HG02678 (cell line): ENCODE measurements around the gene CECR2.
"Not testable (repeated sequence)": the region's sequence is repeated elsewhere in the genome, so short reads cannot be mapped to it uniquely, and the experiment has no call there.

ENCODE experiments used
- ATAC-seq: cut with Tn5 transposase; IDR thresholded peaks from one replicate; pipeline ENCODE4 v1.9.1; 2021; ENCODE audit warnings: mild to moderate bottlenecking, moderate library complexity; ENCODE audit not compliant: unreplicated experiment

CECR2 gene

DNA sequence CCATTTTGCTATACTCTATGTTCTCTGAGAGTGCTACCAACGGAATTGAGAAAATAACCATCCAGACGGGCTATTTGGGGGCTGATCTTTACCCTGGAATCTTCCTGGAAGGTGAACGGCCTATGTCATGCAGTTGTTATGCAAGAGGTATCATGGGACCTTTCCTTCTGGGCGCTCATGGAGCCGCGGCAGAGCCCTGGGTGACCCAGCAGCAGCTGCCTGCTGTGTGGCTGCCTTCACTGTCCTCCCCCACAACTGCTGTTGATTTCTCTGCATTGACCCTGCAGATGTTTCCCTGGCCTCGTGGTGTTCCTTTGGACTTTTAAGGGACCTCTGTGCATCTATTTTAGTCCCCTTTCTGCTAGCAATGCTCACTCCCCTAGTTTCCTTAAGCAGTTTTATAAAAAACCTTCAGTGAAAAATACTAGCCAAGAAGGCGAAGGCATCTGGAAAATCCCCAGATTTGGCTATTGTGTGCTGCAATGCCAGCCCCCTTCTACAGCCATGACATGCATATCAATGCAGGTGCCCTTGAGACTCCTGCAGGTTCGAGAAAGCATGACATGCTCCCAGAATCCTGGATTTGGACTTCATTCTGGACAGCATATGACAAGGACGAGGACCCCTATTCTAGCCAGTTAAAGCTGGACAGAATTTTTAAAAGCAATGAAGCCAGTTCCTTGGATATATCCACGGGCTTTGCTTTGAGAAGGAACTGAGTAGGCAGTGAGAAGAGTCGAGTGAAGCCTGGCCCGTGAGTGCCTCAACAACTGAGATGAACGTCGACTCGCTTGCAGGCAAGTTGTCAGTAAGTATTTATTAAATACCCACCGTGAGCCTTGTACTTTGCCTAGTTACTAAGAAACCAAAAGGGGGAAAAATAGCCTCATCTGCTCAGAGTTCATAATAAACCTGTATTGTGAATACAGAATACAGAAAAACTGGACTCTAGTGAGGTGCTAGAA is 193.9 kb downstream of the CECR2 start, which contains the start of gene SLC25A18:
TSS of gene SLC25A18 (plus strand) at position 593 of the 965 bp plus-strand sequence. CDS start 16,447 bp downstream, outside the sequence.
- ATAC-seq: no peak

DNA sequence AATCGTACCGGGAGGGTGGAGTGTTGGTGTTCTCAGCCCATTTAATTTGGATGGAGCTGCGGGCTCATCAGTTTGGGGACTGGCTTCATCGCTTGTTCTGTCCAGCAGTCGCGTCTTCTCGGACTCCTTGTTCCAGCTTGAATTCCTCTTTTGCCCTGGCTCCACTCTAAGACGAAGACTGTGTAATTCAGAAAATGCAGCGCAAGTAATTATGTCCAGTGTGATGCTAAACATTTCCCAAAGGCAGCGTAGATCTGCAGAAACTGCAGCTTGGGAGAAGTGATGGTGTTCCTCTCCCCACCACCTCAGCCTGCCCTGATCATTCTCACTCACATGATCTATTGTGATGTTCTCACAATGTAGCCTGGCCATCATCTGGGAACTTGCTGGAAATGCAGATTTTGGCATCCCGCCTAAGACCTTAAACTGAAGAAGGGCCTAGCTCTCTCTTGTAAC is 194.7 kb downstream of the CECR2 start:
- ATAC-seq: no peak

DNA sequence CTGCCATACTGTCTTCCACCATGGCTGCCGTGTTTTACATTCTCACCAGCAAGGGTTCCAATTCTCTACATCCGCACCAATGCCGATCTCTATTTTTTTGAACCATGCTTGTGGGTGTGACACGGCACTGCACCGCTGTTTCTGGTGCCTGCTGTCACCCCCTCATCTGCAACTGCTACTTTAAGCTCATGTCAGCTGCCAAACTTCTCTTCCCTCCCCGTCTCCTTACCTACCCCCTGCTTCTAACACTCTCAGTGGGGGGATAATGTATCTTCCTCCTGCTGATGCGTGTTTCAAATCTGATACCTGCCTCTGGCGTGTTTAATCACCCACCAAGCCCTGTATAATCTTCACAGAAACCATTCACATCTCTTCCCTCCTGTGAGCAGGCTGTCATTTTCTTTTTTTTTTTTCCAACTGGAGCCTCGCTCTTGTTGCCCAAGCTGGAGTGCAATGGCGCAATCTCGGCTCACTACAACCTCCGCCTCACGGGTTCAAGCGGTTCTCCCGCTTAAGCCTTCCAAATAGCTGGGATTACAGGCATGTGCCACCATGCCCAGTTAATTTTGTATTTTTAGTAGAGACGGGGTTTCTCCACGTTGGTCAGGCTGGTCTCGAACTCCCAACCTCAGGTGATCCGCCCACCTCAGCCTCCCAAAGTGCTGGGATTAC is 196.9 kb downstream of the CECR2 start:
- not testable (repeated sequence) for ATAC-seq

DNA sequence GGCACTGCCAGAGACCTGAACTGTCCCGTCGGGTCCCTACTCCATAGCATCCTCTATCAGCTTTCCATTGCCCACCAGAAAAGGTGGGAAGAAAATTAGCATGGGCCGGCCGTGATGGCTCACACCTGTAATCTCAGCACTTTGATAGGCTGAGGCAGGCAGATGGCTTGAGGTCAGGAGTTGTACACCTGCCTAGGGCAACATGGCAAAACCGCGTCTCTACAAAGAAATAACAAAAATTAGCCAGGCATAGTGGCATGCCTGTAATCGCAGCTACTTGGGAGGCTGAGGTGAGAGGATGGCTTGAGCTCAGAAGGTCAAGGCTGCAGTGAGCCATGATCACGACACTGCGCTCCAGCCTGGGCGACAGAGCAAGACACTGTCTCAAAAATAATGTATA is 197.5 kb downstream of the CECR2 start:
- ATAC-seq: no peak

DNA sequence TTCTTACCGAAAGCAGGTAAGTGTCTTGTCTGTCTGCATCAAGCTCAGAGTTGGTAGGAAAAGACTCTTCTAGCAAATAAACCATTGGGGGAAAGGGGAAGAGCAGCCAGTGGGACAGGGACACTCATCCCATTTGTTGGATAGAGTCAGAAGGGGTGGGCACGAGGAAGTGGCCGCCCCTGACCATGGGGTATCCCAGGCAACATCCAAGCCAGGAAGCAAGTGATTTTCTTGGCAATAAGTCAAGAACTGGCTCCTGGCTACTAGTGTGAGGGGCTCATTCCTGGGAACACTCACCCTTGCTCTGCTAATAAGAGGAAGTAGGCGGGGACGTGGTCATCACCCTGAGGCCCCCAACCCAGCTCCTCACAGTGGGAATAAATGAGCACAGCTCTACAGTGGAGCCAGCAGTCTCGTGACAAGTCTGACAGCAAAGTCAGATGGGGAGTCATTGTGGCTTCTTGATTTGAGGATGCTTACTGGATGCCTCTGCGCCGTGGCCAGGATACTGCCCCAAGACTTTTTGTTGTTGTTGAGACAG is 200.8 kb downstream of the CECR2 start:
- ATAC-seq: no peak

DNA sequence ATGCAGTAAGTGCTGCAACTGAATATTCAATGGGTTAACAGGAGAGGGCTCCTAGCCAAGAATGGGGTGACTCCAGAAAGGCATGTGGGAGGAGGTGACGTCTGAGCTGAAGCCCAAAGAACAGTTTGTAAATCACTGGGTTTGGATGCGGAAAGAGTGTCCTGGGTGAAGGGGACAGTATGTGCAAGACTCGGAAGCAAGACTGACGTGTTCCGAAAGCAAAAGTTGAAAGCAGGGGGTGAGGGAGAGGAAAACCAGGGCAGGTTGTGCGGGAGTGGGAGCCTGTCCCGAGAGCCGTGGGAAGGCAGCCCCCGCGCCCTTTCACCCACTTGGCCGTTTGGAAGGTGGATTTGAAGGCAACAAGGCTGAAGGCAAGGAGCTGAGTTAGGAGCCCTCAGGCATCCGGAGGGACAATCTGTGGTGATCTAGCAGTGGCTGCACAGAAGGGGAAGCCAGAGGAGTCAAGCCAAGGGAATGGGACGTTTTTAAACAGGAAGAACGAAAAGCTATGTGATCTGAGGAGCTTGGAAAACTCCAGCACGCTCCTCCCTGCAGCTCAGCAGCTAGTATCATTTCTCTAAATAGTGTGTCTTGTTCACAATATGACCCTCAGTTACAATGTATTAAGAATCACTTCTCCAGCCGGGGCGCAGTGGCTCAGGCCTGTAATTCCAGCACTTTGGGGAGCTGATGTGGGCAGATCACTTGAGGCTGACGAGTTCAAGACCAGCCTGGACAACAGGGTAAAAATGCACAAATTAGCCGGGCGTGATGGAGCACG is 201.8 kb downstream of the CECR2 start:
- ATAC-seq: no peak

DNA sequence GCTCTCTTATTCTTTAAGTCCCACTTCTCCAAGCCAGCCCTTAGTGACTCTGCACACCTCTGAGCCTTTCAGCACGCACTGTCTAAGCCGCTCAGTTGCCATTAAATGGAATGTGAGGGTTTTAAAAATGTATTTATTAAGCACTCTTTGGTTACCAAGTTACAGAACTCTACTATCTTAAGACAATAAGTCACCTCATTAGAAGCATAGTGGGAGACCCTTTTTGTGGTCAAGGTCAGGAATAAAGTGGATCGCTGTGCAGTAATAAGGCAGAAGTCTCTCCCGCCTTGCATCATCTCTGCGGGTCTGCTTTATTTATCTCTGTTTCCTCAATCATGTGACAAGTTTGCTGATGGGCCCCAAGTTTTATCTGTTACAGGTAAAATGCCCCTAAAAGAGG is 205.9 kb downstream of the CECR2 start:
- ATAC-seq: no peak

DNA sequence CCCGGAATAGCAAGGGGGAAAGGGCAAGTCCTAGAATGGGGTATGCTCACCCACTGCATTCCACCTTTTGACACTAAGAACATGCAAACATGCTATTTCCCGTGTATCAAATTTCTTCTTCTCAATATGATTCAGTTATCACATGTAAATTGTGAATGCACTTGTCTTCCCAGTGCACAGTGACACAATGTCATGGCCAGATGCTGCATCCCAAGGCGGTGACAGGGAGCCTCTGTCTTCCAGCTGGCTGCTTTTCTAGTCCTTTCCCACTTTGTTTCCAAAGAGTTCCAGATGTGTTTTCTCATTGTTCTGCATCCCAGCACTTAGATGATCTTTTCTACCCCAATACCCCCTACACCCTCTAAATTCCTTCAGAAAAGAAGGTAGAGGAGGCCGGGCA is 206.4 kb downstream of the CECR2 start:
- no peak for ATAC-seq

DNA sequence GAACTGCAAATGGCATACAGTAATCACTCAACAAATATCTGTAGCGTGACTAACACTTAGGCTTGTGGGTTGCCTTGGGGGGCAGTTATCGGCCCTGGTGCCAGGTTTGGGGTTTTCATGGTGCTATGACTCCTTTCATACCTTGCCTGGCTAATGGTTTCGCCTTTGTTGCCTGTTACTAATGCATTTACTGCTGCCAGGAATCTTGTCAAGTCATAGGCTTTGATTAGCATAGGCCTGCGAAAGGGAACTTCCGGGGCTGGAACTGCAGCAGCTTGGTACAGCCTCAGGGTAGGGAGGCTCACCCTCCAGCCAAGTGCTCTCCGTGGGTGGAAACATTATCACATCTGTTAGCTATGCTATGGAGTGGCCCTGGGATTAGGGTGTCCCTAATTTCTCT is 207.2 kb downstream of the CECR2 start:
- ATAC-seq: no peak

DNA sequence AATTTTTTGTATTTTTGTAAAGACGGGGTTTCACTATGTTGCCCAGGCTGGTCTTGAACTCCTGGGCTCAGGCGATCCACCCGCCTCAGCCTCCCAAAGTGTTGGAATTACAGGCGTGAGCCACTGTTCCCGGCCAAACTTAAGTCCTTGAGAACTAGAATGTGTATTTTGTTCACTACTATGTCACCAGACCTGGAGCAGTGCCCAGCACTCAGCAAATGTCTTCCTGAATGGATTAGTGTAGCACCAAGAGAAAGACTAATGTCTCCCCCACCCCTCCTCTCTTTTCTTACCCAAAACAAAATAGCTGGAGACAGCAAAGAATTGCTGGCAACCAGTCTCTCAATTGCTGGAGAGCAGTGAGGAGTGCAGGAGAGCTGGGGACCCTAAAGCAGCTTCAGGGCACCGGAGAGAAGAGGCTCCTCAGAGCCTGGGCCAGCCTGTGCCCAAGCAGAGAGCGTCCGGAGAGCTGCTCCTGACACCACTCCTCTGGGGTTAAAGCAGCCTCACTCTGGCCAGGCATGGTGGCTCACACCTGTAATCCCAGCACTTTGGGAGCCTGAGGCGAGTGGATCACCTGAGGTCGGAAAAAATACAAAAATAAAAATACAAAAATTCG is 209.0 kb downstream of the CECR2 start:
- ATAC-seq: no peak

DNA sequence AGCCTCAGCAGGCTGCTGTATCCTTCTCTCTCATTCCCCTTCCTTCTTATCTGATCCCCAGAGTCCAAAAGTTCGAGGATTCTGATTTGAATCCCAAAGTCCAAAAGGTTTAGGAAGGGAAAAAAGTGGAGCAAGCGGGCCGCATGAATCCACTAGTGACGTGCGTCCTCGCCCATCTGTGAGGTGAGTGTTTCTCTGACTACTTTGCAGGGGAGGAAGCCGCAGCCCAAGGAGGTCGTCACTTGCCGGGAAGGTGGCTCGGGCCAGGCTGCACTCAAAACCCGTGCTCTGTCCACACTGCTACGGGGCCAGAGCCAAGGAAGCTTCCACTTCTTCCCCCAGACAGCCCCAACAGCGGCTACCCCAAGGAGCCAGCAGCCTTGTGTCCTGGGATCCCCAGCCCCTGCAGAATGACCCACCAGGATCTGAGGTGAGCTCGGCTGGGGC is 210.3 kb downstream of the CECR2 start:
- ATAC-seq: no peak

DNA sequence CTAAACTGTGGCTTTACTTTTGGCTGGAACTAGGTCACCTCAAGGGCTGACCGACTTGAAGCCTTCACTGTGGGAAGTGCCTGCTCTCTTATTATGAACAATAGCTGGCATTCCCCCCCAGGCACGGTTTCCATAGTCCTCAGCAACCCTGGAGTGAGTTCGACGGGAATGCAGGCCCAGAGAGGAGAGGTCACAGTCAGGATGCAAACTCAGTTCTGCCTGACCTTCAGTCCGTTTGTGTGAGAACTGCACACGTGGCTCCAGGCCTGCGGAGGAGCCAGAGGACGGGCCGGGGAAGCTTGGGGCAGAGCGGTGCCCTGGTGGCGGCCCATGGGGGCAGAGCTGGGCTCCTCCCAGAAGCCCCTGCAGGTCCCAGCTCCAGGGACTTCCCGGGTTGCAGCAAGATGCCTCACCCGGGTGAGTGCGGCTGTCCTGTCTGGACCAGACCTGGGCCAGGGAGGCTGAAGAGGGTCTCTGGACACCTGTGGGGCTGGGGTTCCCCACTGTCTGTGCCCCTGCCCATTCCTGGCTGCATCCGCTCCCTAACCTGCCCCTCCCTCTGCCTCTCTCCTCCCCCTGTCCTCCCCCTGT is 211.3 kb downstream of the CECR2 start:
- no peak for ATAC-seq

DNA sequence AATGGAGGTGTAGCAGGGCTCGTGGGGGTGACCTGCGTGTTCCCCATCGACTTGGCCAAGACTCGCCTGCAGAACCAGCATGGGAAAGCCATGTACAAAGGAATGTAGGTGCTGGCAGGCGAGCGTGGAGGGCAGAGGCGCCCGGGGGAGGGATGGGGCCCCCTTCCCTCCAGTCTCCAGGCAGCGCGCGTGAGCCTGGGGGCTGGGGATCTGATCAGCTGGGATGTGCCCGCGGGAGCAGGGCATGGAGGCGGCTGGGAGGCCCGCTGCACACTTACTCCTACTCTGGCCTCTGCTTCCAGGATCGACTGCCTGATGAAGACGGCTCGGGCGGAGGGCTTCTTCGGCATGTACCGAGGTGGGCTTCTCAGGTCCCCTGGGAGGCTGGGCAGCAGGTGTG is 211.8 kb downstream of the CECR2 start:
- no peak for ATAC-seq

DNA sequence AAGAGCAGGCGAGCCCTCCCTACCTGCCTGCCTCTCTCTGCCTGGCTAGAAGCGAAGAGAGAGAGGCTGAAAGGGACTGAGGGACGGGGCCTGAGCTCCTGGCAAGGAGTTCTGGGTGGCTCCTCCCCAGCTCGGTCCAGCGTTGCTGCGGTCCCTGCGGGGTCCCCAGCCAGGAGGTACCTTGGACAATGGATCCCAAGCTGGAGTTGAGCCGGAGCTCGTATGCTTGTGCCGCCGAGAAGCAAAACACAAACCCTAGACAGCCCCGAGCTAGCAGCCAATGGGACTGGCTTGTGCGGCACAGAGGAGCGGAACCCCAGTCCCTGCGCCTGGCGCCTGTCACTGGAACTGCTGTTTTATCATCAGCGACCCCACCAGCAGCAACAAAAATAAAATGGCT is 212.4 kb downstream of the CECR2 start:
- ATAC-seq: no peak

DNA sequence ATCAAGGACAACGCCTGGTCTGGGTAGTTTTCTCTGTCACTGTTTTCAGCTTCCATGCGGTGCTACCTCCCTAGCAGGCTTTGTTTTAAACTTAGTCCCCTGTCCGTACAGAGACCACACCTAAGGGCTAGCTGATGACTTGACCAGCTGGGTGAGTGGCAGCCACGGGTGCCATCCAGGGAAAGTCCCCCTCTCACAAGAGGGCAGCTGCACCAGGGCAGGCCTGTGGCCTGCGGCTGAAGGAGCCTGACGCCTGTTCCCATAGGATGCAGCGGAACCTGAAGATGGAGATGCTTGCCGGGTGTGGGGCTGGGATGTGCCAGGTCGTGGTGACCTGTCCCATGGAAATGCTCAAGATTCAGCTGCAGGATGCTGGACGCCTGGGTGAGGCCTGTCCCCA is 213.9 kb downstream of the CECR2 start:
- ATAC-seq: no peak

DNA sequence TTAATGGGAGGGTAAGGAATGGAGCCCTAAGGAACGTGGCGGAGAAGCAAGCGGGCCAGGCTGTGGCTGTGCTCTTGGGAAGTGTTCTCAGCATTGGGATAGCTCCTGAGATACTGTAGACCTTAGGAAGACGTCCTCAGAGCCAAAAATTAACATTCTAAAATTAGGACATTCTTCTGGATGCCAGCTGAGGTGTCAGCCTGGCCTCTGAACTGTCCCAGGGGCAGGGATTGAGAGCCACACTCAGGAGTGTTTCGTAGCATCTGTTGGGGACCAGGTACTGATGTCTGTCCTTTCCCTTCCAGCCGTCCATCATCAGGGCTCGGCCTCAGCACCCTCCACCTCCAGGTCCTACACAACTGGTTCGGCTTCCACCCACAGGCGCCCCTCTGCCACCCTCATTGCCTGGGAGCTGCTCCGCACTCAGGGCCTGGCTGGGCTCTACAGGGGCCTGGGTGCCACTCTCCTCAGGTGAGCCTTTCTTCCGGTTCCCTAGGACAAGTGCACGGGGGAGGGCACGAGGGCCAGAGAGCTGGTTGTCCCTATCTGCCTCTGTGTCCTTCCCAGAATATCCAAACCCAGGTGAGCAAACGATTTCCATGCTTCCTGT is 217.7 kb downstream of the CECR2 start:
- ATAC-seq: no peak

DNA sequence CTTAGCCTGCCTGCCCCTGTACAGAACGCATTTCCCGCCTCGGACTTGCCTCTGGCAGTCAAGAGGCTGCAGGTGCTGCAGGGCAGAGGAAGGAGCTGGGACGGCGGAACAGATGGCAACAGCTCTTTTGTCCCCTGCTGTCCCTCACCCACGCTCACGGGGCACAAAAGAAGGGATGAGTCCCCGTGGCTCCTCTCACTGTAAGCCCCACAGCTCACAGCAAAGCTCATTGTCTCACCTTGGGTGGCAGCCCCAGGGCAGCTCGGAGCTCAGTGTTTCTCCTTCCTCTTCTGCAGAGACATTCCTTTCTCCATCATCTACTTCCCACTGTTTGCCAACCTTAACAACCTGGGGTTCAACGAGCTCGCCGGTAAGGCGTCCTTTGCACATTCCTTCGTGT is 218.4 kb downstream of the CECR2 start:
- ATAC-seq: no peak

DNA sequence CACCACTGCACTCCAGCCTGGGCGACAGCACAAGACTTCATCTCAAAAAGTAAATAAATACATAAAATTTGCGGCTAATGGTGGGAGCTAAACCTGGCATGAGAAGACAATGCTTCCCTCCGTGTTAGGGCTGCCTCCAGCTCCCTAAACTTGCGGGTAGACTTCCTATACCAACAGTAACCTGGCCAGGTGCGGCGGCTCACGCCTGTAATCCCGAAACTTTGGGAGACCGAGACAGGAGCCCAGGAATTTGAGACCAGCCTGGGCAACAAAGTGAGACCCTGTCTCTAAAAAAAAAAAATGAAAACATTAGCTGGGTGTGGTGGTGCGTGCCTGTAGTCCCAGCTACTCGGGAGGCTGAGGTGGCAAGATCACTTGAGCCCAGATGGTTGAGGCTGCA is 219.3 kb downstream of the CECR2 start:
- no peak for ATAC-seq

DNA sequence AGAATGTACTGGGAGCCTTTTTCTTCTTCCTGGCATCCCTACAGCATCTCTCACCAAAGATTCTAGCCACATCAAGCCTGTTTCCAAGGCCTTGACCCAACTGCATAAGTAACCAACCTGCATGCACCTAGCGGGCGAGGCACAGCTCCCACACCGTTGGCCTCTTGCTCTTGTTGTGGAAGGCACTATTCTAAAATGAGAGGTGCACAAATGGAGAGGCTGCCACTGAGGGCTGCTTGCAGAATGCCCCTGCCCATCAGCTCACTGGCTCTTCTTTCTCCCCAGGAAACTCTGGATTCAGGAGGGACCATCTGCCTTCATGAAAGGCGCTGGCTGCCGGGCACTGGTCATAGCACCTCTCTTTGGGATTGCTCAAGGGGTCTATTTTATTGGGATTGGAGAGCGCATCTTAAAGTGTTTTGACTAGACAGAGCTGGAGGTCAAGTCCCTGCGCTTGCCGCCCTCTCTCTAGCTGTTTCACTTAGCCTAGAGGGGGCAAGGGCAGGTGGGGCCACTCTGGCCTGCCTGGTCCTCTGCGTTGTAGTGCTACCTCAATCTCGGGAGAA is 220.6 kb downstream of the CECR2 start:
- ATAC-seq: no peak
